Skeletal muscle satellite cell (primary cell): Measurements from ENCODE around the gene IL4R.

Source experiments
- H3K27me3 ChIP-seq: 2 replicates; pipeline ENCODE4 v1.7.0; 2013; ENCODE audit warnings: low read length; ENCODE audit not compliant: control insufficient read depth, insufficient read depth
- H3K36me3 ChIP-seq: 2 replicates; pipeline ENCODE4 v1.7.0; 2013; ENCODE audit warnings: mild to moderate bottlenecking, control low read depth, low read length; ENCODE audit not compliant: insufficient read depth
- H3K4me1 ChIP-seq: 2 replicates; pipeline ENCODE4 v1.7.0; 2013; ENCODE audit warnings: low read length; ENCODE audit not compliant: control insufficient read depth, insufficient read depth
- H3K4me2 ChIP-seq: 2 replicates; pipeline ENCODE4 v1.7.0; 2013; ENCODE audit warnings: mild to moderate bottlenecking, low read length
- H3K4me3 ChIP-seq: 2 replicates; pipeline ENCODE4 v1.7.0; 2013; ENCODE audit warnings: low read length
- H3K9ac ChIP-seq: 2 replicates; pipeline ENCODE4 v1.7.0; 2013; ENCODE audit warnings: mild to moderate bottlenecking, low read depth, low read length, moderate library complexity
- H3K9me3 ChIP-seq: replicated peaks from 2 replicates; pipeline ENCODE4 v1.7.0; 2013; ENCODE audit warnings: mild to moderate bottlenecking, control low read depth, low read length

IL4R gene

GRCh38 chr16:27365142-27366089, 51.6 kb downstream of the IL4R start:
- H3K4me3 ChIP-seq: no peak overlapping the region
- H3K36me3 ChIP-seq: peaks cover 25% of the 10 kb centered on the region
- no peaks in the 10 kb centered on the region for H3K27me3 ChIP-seq
- H3K4me2 ChIP-seq: no peak overlapping the region
- peaks cover 30% of the 10 kb centered on the region for H3K4me1 ChIP-seq
- H3K9me3 ChIP-seq: peaks cover 3% of the 10 kb centered on the region
- no peak overlapping the region for H3K9ac ChIP-seq

- Histone ChIP-seq H3K4me1 (peaks cover 30% of the 10 kb centered on the region), H3K36me3 (peaks cover 21% of the 10 kb centered on the region), H3K4me3 (no peak overlapping the region), H3K4me2 (peak overlapping the region; percentile 72), H3K9ac (peak overlapping the region; percentile 58), H3K27me3 (no peaks in the 10 kb centered on the region), H3K9me3 (peaks cover 4% of the 10 kb centered on the region)
These were observed 53.1 kb downstream of the IL4R start for GRCh38 chr16:27366687-27367460.

GRCh38 chr16:27367461-27368357, 53.9 kb downstream of the IL4R start:
- H3K36me3 ChIP-seq: peaks cover 12% of the 10 kb centered on the region
- peak overlapping the region; percentile 31 for H3K4me3 ChIP-seq
- peaks cover 4% of the 10 kb centered on the region for H3K9me3 ChIP-seq
- H3K4me2 ChIP-seq: peak overlapping the region; percentile 72
- peaks cover 30% of the 10 kb centered on the region for H3K4me1 ChIP-seq
- no peaks in the 10 kb centered on the region for H3K27me3 ChIP-seq
- H3K9ac ChIP-seq: peak overlapping the region; percentile 58

GRCh38 chr16:27368358-27368722, 54.6 kb downstream of the IL4R start:
- Histone ChIP-seq H3K9ac (no peak overlapping the region), H3K4me2 (no peak overlapping the region), H3K36me3 (peaks cover 7% of the 10 kb centered on the region), H3K9me3 (peaks cover 4% of the 10 kb centered on the region), H3K4me3 (no peak overlapping the region), H3K27me3 (no peaks in the 10 kb centered on the region), H3K4me1 (peaks cover 30% of the 10 kb centered on the region)

- Histone ChIP-seq H3K4me3 (no peak overlapping the region), H3K9me3 (peaks cover 4% of the 10 kb centered on the region), H3K27me3 (no peaks in the 10 kb centered on the region), H3K9ac (no peak overlapping the region), H3K4me1 (peaks cover 30% of the 10 kb centered on the region), H3K4me2 (no peak overlapping the region), H3K36me3 (no peaks in the 10 kb centered on the region)
These were observed 56.0 kb downstream of the IL4R start for GRCh38 chr16:27369806-27370205.

- peaks cover 4% of the 10 kb centered on the region for H3K9me3 ChIP-seq
- peaks cover 27% of the 10 kb centered on the region for H3K4me1 ChIP-seq
- no peaks in the 10 kb centered on the region for H3K36me3 ChIP-seq
- no peaks in the 10 kb centered on the region for H3K27me3 ChIP-seq
- peak overlapping the region; percentile 12 for H3K4me3 ChIP-seq
- no peak overlapping the region for H3K4me2 ChIP-seq
- no peak overlapping the region for H3K9ac ChIP-seq
These were observed 56.5 kb downstream of the IL4R start for GRCh38 chr16:27370318-27370717.

GRCh38 chr16:27373312-27373711, 59.5 kb downstream of the IL4R start:
- no peaks in the 10 kb centered on the region for H3K36me3 ChIP-seq
- no peak overlapping the region for H3K4me2 ChIP-seq
- H3K9ac ChIP-seq: no peak overlapping the region
- peaks cover 7% of the 10 kb centered on the region for H3K4me1 ChIP-seq
- H3K9me3 ChIP-seq: peaks cover 4% of the 10 kb centered on the region
- H3K4me3 ChIP-seq: no peak overlapping the region
- H3K27me3 ChIP-seq: no peaks in the 10 kb centered on the region

- Histone ChIP-seq H3K9ac (no peak overlapping the region), H3K9me3 (peaks cover 4% of the 10 kb centered on the region), H3K4me3 (no peak overlapping the region), H3K36me3 (no peaks in the 10 kb centered on the region), H3K27me3 (no peaks in the 10 kb centered on the region), H3K4me1 (peaks cover 7% of the 10 kb centered on the region), H3K4me2 (no peak overlapping the region)
These were observed 60.5 kb downstream of the IL4R start for GRCh38 chr16:27374221-27374803.

GRCh38 chr16:27374804-27375425, 61.1 kb downstream of the IL4R start:
- no peaks in the 10 kb centered on the region for H3K36me3 ChIP-seq
- peaks cover 4% of the 10 kb centered on the region for H3K9me3 ChIP-seq
- no peaks in the 10 kb centered on the region for H3K27me3 ChIP-seq
- no peak overlapping the region for H3K4me2 ChIP-seq
- H3K4me3 ChIP-seq: no peak overlapping the region
- H3K4me1 ChIP-seq: peaks cover 2% of the 10 kb centered on the region
- no peak overlapping the region for H3K9ac ChIP-seq

- H3K4me2 ChIP-seq: no peak overlapping the region
- no peak overlapping the region for H3K4me3 ChIP-seq
- H3K4me1 ChIP-seq: no peaks in the 10 kb centered on the region
- no peaks in the 10 kb centered on the region for H3K27me3 ChIP-seq
- no peak overlapping the region for H3K9ac ChIP-seq
- H3K9me3 ChIP-seq: no peaks in the 10 kb centered on the region
- no peaks in the 10 kb centered on the region for H3K36me3 ChIP-seq
These were observed 64.1 kb downstream of the IL4R start for GRCh38 chr16:27377666-27378485.
